HepG2 (cell line): ENCODE results near the gene ACOT8. TPM values are rescaled to one million over a fixed set of nuclear protein-coding genes. Genes with fewer than 3 reads are reported as not detected.

Experiments
- GABPA ChIP-seq, 2 experiments: IDR thresholded peaks; 2 replicates each; pipeline ENCODE4 v1.6.1; 2011 to 2016; ENCODE audit warnings: low read depth in 2 of 2, low read length in 1 of 2, missing biosample characterization in 1 of 2, missing genetic modification characterization in 1 of 2
- MEIS2 ChIP-seq: sonication (generic); formaldehyde crosslinking; IDR thresholded peaks from 2 replicates; pipeline ENCODE4 v1.9.0; 2021; ENCODE audit warnings: mild to moderate bottlenecking, missing genetic modification reagents
- MIER2 ChIP-seq: IDR thresholded peaks from 2 replicates; pipeline ENCODE4 v1.6.1; 2016; ENCODE audit warnings: missing biosample characterization, missing genetic modification reagents
- MXD3 ChIP-seq: IDR thresholded peaks from 2 replicates; pipeline ENCODE4 v1.6.1; 2016; ENCODE audit warnings: mild to moderate bottlenecking, missing biosample characterization, missing genetic modification reagents
- NFRKB ChIP-seq: fragments of 450-650 bp; IDR thresholded peaks from 2 replicates; pipeline ENCODE4 v1.6.1; 2017
- PAWR ChIP-seq: sonication (generic); formaldehyde crosslinking; IDR thresholded peaks from 2 replicates; pipeline ENCODE4 v1.4.0; 2020; ENCODE audit warnings: missing genetic modification reagents, mild to moderate bottlenecking, borderline replicate concordance
- RFXANK ChIP-seq: IDR thresholded peaks from 2 replicates; pipeline ENCODE4 v1.6.1; 2016
- SNAPC2 ChIP-seq: sonication (generic); formaldehyde crosslinking; IDR thresholded peaks from 2 replicates; pipeline ENCODE4 v1.8.1; 2022; ENCODE audit warnings: mild to moderate bottlenecking, missing genetic modification reagents
- THAP7 ChIP-seq: sonication (generic); formaldehyde crosslinking; IDR thresholded peaks from 2 replicates; pipeline ENCODE4 v1.8.1; 2023; ENCODE audit warnings: mild to moderate bottlenecking, missing genetic modification reagents
- ZFP41 ChIP-seq: sonication (generic); formaldehyde crosslinking; IDR thresholded peaks from 2 replicates; pipeline ENCODE4 v1.4.0; 2020; ENCODE audit warnings: mild to moderate bottlenecking, missing genetic modification reagents, borderline replicate concordance
- ZNF251 ChIP-seq: sonication (generic); formaldehyde crosslinking; IDR thresholded peaks from 2 replicates; pipeline ENCODE4 v1.9.0; 2021; ENCODE audit warnings: mild to moderate bottlenecking, missing genetic modification reagents
- ZNF563 ChIP-seq: sonication (generic); formaldehyde crosslinking; IDR thresholded peaks from 2 replicates; pipeline ENCODE4 v1.8.0; 2022; ENCODE audit warnings: mild to moderate bottlenecking, moderate library complexity, missing genetic modification reagents
- ZNF609 ChIP-seq: sonication (generic); formaldehyde crosslinking; IDR thresholded peaks from 2 replicates; pipeline ENCODE4 v1.4.0; 2020; ENCODE audit warnings: mild to moderate bottlenecking, missing genetic modification reagents, borderline replicate concordance
- ZNF704 ChIP-seq: sonication (generic); formaldehyde crosslinking; IDR thresholded peaks from 2 replicates; pipeline ENCODE4 v1.8.1; 2023; ENCODE audit warnings: mild to moderate bottlenecking, inconsistent platforms, moderate library complexity, missing genetic modification reagents, borderline replicate concordance
- ZNF777 ChIP-seq: sonication (generic); formaldehyde crosslinking; IDR thresholded peaks from 2 replicates; pipeline ENCODE4 v1.4.0; 2020; ENCODE audit warnings: missing genetic modification reagents
- polyA plus RNA-seq, 8 experiments: library from polyadenylated mRNA; depleted of rRNA in 3 of 8; stranded (reverse) in 7 of 8; unstranded in 1 of 8; fragments of >200 nt; fragmentation: Illumina TruSeq in 4 of 8; extraction: Trizol in 4 of 8; gene quantifications; 2 replicates each; pipeline versions ENCODE4 v1.2.1 to v1.2.3, GENCODE V29; 2011 to 2016; ENCODE audit warnings: low read depth in 4 of 8, missing spikeins in 1 of 8, mixed read lengths in 1 of 8; ENCODE audit not compliant: insufficient read depth in 1 of 8
- total RNA-seq, 5 experiments: library from RNA; depleted of rRNA; stranded (reverse); fragments of >200 nt; fragmentation: Illumina TruSeq; extraction: Trizol; gene quantifications; 2 replicates each; pipeline ENCODE4 v1.2.3, GENCODE V29; 2016; ENCODE audit warnings: low read depth in 1 of 5
- TF ChIP-seq, protein P1 (sequence below): sonication (generic); formaldehyde crosslinking; IDR thresholded peaks from 2 replicates; pipeline ENCODE4 v1.5.1; 2020; ENCODE audit warnings: mild to moderate bottlenecking, missing genetic modification reagents, moderate library complexity
- TF ChIP-seq, protein P2 (sequence below): sonication (generic); formaldehyde crosslinking; IDR thresholded peaks from 2 replicates; pipeline ENCODE4 v1.8.1; 2023; ENCODE audit warnings: missing genetic modification reagents, inconsistent platforms, borderline replicate concordance

Gene ACOT8
- total and polyA plus RNA-seq, 2 of the 13 experiments (the other 11 are each of a cell fraction or from before 2014, with no cell fraction given) = 31.4 to 45.5 TPM

DNA sequence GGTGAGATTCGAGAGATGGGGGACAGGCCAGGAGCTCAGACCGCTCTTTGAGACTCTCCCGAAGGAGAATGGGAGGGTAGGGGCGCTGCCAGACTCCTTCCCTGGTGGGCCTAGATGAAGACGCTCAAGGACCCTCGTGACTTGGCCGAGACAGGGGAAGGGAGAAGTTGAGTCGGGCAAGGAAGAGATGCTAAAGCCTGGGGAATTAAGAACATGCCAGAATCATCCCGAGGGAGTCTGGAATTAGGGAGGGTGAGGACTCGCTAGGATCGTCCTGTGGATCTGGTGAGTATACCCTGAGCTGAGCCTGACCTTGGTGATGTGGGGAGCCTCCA is 44.2 kb downstream of the ACOT8 start (continued):
- TF ChIP-seq MXD3 = no peak
- TF ChIP-seq, protein P1, sequence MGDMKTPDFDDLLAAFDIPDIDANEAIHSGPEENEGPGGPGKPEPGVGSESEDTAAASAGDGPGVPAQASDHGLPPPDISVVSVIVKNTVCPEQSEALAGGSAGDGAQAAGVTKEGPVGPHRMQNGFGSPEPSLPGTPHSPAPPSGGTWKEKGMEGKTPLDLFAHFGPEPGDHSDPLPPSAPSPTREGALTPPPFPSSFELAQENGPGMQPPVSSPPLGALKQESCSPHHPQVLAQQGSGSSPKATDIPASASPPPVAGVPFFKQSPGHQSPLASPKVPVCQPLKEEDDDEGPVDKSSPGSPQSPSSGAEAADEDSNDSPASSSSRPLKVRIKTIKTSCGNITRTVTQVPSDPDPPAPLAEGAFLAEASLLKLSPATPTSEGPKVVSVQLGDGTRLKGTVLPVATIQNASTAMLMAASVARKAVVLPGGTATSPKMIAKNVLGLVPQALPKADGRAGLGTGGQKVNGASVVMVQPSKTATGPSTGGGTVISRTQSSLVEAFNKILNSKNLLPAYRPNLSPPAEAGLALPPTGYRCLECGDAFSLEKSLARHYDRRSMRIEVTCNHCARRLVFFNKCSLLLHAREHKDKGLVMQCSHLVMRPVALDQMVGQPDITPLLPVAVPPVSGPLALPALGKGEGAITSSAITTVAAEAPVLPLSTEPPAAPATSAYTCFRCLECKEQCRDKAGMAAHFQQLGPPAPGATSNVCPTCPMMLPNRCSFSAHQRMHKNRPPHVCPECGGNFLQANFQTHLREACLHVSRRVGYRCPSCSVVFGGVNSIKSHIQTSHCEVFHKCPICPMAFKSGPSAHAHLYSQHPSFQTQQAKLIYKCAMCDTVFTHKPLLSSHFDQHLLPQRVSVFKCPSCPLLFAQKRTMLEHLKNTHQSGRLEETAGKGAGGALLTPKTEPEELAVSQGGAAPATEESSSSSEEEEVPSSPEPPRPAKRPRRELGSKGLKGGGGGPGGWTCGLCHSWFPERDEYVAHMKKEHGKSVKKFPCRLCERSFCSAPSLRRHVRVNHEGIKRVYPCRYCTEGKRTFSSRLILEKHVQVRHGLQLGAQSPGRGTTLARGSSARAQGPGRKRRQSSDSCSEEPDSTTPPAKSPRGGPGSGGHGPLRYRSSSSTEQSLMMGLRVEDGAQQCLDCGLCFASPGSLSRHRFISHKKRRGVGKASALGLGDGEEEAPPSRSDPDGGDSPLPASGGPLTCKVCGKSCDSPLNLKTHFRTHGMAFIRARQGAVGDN = 0 out of 2 replicates have a peak, but pooled peaks have one; percentile 56
- TF ChIP-seq ZNF251 (CRISPR knock-in tag) = no peak
- 0 out of 2 replicates have a peak, but pooled peaks have one; percentile 29 for TF ChIP-seq MEIS2 (CRISPR knock-in tag)
- TF ChIP-seq PAWR = no peak
- TF ChIP-seq RFXANK (CRISPR knock-in tag) = no peak
- TF ChIP-seq ZNF563 (CRISPR knock-in tag) = peak; percentile 34; the same call in 1 of the 2 replicates
- TF ChIP-seq ZNF777 (CRISPR knock-in tag) = 0 out of 2 replicates have a peak, but pooled peaks have one; percentile 7
- TF ChIP-seq, protein P2, sequence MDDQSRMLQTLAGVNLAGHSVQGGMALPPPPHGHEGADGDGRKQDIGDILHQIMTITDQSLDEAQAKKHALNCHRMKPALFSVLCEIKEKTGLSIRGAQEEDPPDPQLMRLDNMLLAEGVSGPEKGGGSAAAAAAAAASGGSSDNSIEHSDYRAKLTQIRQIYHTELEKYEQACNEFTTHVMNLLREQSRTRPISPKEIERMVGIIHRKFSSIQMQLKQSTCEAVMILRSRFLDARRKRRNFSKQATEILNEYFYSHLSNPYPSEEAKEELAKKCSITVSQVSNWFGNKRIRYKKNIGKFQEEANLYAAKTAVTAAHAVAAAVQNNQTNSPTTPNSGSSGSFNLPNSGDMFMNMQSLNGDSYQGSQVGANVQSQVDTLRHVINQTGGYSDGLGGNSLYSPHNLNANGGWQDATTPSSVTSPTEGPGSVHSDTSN (CRISPR knock-in tag) = no peak
- TF ChIP-seq ZNF704 (CRISPR knock-in tag) = 0 out of 2 replicates have a peak, but pooled peaks have one; percentile 42
- no peak for TF ChIP-seq GABPA (IDR thresholded peaks at IDR 0.05; ENCODE audit: low read depth, low read length)
- TF ChIP-seq GABPA (CRISPR knock-in tag; IDR thresholded peaks at IDR 0.05; ENCODE audit: low read depth) = no peak
- TF ChIP-seq ZFP41 (CRISPR knock-in tag) = no peak
- TF ChIP-seq NFRKB = no peak
- no peak for TF ChIP-seq ZNF609 (CRISPR knock-in tag)
- TF ChIP-seq SNAPC2 = no peak
- TF ChIP-seq MIER2 (CRISPR knock-in tag) = no peak
- no peak for TF ChIP-seq THAP7 (CRISPR knock-in tag)
